ENCODE data around the gene PMS1.
"Not testable (repeated sequence)": the region's sequence is repeated elsewhere in the genome, so short reads cannot be mapped to it uniquely, and the experiment has no call there.

Gene PMS1

GRCh38 chr2:189783927-189784867 lies at the start of gene PMS1, which contains the start of gene ORMDL1:
PMS1 (plus strand) TSS chr2:189784450; CDS start chr2:189791810, 7,360 bp downstream.
ORMDL1 (minus strand) TSS chr2:189784339; CDS start chr2:189782595, 1,744 bp downstream.
- DNase-seq (ENCODE audit: extremely low read depth in 1 of 2, low read depth in 1 of 2) = peak; percentile 88 to 90

- peak in 1 of 2 donors; percentile 16 for DNase-seq (ENCODE audit: extremely low read depth in 1 of 2, low read depth in 1 of 2)
Observed at GRCh38 chr2:189751080-189751658, 33.1 kb upstream of the PMS1 start.

- DNase-seq (ENCODE audit: extremely low read depth in 1 of 2, low read depth in 1 of 2) = no peak
Observed at GRCh38 chr2:189756311-189756952, 27.8 kb upstream of the PMS1 start.

- not testable (repeated sequence) for DNase-seq (ENCODE audit: extremely low read depth in 1 of 2, low read depth in 1 of 2)
Observed at GRCh38 chr2:189760154-189760553, 24.1 kb upstream of the PMS1 start.

- DNase-seq (ENCODE audit: extremely low read depth in 1 of 2, low read depth in 1 of 2) = no peak
Observed at GRCh38 chr2:189762229-189762550, 22.1 kb upstream of the PMS1 start.

GRCh38 chr2:189762551-189763298 lies 21.5 kb upstream of the PMS1 start, which contains the start of gene OSGEPL1:
OSGEPL1 (minus strand) TSS chr2:189762792; CDS start chr2:189761640, 1,152 bp downstream.
- peak; percentile 83 to 92 for DNase-seq (ENCODE audit: extremely low read depth in 1 of 2, low read depth in 1 of 2)

GRCh38 chr2:189763908-189764661 lies 20.2 kb upstream of the PMS1 start:
- DNase-seq (ENCODE audit: extremely low read depth in 1 of 2, low read depth in 1 of 2) = no peak

- no peak for DNase-seq (ENCODE audit: extremely low read depth in 1 of 2, low read depth in 1 of 2)
Observed at GRCh38 chr2:189770590-189771322, 13.5 kb upstream of the PMS1 start.

- DNase-seq (ENCODE audit: extremely low read depth in 1 of 2, low read depth in 1 of 2) = no peak
Observed at GRCh38 chr2:189772212-189772611, 12.0 kb upstream of the PMS1 start.

- no peak for DNase-seq (ENCODE audit: extremely low read depth in 1 of 2, low read depth in 1 of 2)
Observed at GRCh38 chr2:189782221-189782671, 2.0 kb upstream of the PMS1 start.

GRCh38 chr2:189783451-189783926 lies 761 bp upstream of the PMS1 start:
- DNase-seq (ENCODE audit: extremely low read depth in 1 of 2, low read depth in 1 of 2) = no peak

- DNase-seq (ENCODE audit: extremely low read depth in 1 of 2, low read depth in 1 of 2) = no peak
Observed at GRCh38 chr2:189791338-189792042, 7.2 kb downstream of the PMS1 start.

GRCh38 chr2:189794310-189794709 lies 10.1 kb downstream of the PMS1 start:
- no peak for DNase-seq (ENCODE audit: extremely low read depth in 1 of 2, low read depth in 1 of 2)

GRCh38 chr2:189797902-189798301 lies 13.7 kb downstream of the PMS1 start:
- DNase-seq (ENCODE audit: extremely low read depth in 1 of 2, low read depth in 1 of 2) = no peak

- DNase-seq (ENCODE audit: extremely low read depth in 1 of 2, low read depth in 1 of 2) = no peak
Observed at GRCh38 chr2:189798312-189799029, 14.2 kb downstream of the PMS1 start.

- DNase-seq (ENCODE audit: extremely low read depth in 1 of 2, low read depth in 1 of 2) = no peak
Observed at GRCh38 chr2:189799030-189799331, 14.7 kb downstream of the PMS1 start.

GRCh38 chr2:189799531-189799930 lies 15.3 kb downstream of the PMS1 start:
- DNase-seq (ENCODE audit: extremely low read depth in 1 of 2, low read depth in 1 of 2) = no peak

GRCh38 chr2:189802396-189802912 lies 18.2 kb downstream of the PMS1 start:
- no peak for DNase-seq (ENCODE audit: extremely low read depth in 1 of 2, low read depth in 1 of 2)

All from stimulated activated CD8-positive, alpha-beta memory T cell treated with anti-CD3 and anti-CD28 coated beads, Interleukin-7, amount 100 ng/mL, for 48 hours (primary cell).